ENCODE results near the gene TMOD4.

DNA sequence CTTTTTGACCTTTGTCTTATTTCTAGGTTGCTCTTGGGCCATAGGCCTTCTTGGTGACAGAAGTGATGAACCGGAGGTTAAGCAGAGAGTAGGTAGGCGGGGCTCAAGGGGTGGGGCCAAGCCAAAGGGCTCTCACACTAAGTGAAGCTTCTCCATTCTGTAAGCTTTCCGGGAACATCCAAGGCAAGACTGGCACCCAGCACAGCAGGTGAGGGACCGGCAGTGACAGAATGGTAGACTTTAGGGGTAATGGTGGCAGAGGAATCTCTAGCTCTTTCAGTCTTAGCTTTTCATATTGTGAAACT is 19.3 kb downstream of the TMOD4 start, which contains the start of gene TNFAIP8L2:
- TF ChIP-seq, protein P1, sequence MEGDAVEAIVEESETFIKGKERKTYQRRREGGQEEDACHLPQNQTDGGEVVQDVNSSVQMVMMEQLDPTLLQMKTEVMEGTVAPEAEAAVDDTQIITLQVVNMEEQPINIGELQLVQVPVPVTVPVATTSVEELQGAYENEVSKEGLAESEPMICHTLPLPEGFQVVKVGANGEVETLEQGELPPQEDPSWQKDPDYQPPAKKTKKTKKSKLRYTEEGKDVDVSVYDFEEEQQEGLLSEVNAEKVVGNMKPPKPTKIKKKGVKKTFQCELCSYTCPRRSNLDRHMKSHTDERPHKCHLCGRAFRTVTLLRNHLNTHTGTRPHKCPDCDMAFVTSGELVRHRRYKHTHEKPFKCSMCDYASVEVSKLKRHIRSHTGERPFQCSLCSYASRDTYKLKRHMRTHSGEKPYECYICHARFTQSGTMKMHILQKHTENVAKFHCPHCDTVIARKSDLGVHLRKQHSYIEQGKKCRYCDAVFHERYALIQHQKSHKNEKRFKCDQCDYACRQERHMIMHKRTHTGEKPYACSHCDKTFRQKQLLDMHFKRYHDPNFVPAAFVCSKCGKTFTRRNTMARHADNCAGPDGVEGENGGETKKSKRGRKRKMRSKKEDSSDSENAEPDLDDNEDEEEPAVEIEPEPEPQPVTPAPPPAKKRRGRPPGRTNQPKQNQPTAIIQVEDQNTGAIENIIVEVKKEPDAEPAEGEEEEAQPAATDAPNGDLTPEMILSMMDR (IDR thresholded peaks at IDR 0.05) = no peak
- TF ChIP-seq POLR2A (IDR thresholded peaks at IDR 0.05) = no peak
